Fibroblast of the aortic adventitia (primary cell): ENCODE results near the gene FAM13A. TPM values are rescaled to one million over a fixed set of nuclear protein-coding genes. Genes with fewer than 3 reads are reported as not detected.

ENCODE experiments used
- DNase-seq: peaks from one replicate; pipeline ENCODE4 v3.0.0-alpha.2; 2010; ENCODE audit warnings: low read depth
- H3K4me3 ChIP-seq: 2 replicates; pipeline ENCODE4 v1.5.1; 2011; ENCODE audit warnings: low read depth, mild to moderate bottlenecking, control low read depth, low read length, moderate library complexity
- CTCF ChIP-seq: IDR thresholded peaks from 2 replicates; pipeline ENCODE4 v1.5.1; 2011; ENCODE audit warnings: mild to moderate bottlenecking, low read length, control low read depth, inconsistent platforms; ENCODE audit not compliant: insufficient read depth
- total RNA-seq: library from RNA; depleted of rRNA; stranded (reverse); fragments of >200 nt; gene quantifications from 2 replicates; pipeline ENCODE4 v1.2.3, GENCODE V29; 2012; ENCODE audit warnings: low replicate concordance

Gene FAM13A
- total RNA-seq, 1 donor, result 23.5 TPM

- DNase-seq, result no peak
- H3K4me3 ChIP-seq, result no peak overlapping the region
These were observed 80.8 kb downstream of the FAM13A start for GRCh38 chr4:88975958-88976774.

GRCh38 chr4:88971536-88971935 lies 85.4 kb downstream of the FAM13A start:
- no peak for DNase-seq
- no peak for TF ChIP-seq CTCF
- H3K4me3 ChIP-seq, result no peak overlapping the region

More at GRCh38 chr4:88975958-88976774, 80.8 kb downstream of the FAM13A start:
- TF ChIP-seq CTCF, result no peak

- TF ChIP-seq CTCF, result no peak
- H3K4me3 ChIP-seq, result no peak overlapping the region
- DNase-seq, result no peak
These were observed 87.2 kb downstream of the FAM13A start for GRCh38 chr4:88969746-88970145.

- TF ChIP-seq CTCF, result no peak
- no peak for DNase-seq
- no peak overlapping the region for H3K4me3 ChIP-seq
These were observed 87.7 kb downstream of the FAM13A start for GRCh38 chr4:88969271-88969670.

- TF ChIP-seq CTCF, result no peak
- H3K4me3 ChIP-seq, result no peak overlapping the region
- DNase-seq, result no peak
These were observed 89.1 kb downstream of the FAM13A start for GRCh38 chr4:88967883-88968331.

- no peak for DNase-seq
- no peak for TF ChIP-seq CTCF
These were observed 91.9 kb downstream of the FAM13A start for GRCh38 chr4:88965053-88965452.

GRCh38 chr4:88964450-88964849 lies 92.5 kb downstream of the FAM13A start:
- no peak overlapping the region for H3K4me3 ChIP-seq
- no peak for DNase-seq
- TF ChIP-seq CTCF, result no peak

More at GRCh38 chr4:88965053-88965452, 91.9 kb downstream of the FAM13A start:
- no peak overlapping the region for H3K4me3 ChIP-seq
